HG03045 (cell line): ENCODE data around the gene LTV1.
A peak's percentile ranks its signal among the peaks of the same experiment; 100 is the strongest.

Experiments used
- ATAC-seq: cut with Tn5 transposase; IDR thresholded peaks from one replicate; pipeline ENCODE4 v1.9.1; 2021; ENCODE audit warnings: mild to moderate bottlenecking, moderate library complexity; ENCODE audit not compliant: unreplicated experiment

LTV1 gene

DNA sequence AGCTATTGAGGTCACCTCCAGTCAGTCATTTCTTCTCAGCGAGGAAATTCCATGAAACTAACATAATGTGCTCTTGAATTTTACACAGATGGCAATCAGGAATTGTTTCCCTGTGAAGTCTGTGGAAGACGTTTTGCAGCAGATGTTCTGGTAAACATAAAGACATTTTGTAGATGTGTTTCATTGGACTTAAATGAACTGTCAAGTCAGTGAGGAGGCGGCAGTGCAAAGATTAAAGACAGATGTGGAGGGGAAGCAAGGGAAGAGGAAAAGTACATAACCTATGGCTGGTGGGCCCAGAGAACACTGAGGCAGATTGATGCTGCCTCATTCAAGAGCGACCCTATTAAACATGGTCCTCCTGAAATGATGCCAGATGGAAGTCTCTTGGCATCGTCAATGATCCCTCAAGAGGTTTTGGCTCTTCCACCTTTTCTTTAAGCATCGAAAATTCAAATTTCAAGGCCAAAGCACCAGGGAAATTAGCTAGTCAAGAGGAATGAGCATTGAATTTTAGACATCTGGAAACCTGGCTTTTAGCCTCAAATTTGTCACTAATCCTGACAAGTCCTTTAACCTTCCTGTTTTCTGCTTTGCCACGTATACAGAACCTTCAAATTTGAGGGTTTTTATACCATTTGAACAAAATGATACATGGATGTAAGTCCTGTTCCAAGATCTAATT, 41.2 kb downstream of the LTV1 start:
- no peak for ATAC-seq

DNA sequence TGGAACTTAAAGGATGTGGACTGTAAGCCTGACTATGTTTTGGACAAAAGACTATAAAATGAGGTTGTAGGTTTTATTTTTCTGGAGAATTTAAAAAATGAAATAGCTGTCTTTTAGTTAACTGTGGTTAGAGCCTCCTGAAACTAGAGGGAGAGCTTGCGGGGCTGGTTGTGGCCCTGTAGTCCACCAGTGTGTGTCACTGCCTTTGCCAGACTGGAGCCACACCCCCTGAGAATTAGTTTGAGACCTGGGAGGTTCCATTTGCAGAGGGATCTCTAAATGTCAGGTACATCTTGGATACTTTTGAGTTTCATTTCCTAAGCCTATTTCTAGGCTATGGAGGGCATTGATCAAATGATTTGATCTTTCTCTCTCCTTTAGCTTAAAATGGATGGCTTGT, 42.0 kb downstream of the LTV1 start:
- ATAC-seq: no peak

DNA sequence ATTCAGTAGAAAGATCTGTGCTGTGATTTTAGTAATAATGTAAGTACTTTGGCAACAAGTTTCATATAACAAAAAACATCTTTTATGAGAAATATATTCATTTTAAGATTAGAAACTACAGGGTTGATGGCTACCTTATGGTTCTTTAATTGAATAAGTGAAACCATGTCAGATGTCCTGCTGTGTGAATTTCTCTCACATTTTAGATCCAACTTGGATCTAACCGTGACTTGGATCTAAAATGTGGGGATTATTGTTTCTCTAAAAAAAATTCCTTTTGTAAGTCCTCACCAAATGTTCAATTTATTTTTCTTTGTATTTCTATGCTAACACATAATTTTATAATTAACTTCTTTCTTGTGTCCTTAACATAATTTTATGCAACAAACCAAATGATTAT, 51.5 kb downstream of the LTV1 start:
- no peak for ATAC-seq

DNA sequence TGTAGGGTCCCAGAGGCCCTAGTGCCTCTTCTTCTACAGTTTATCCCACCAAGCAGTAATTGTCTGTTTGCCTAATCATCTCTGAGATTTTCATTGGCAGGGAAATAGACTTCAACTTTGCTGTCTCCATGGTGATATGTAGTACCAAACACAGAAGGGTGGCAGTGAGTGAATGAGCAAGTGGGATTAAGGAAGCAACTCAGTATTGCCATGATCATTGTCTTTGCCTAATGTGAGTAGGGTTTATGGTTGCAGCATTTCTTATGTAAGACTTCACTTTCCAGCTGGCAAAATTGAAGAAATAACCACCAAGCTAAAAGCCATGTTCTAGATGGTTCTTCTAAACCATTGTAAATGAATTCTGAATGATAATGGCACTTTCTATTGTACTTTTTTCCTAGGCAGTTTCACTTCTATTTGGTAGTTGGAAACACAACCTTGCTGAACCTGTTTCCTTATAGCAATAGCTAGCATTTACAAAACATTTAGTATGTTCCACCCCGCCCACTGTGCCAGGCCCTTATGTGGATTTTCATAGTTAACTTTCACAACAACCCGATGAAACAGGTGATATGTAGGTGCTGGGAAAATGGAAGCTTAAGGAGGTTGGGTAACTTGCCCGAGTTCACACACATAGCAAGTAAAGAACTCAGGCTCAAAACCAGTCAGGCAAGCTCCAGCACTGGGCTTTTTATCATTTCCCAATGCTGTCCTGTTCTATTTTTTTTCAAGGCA, 53.2 kb downstream of the LTV1 start:
- no peak for ATAC-seq

DNA sequence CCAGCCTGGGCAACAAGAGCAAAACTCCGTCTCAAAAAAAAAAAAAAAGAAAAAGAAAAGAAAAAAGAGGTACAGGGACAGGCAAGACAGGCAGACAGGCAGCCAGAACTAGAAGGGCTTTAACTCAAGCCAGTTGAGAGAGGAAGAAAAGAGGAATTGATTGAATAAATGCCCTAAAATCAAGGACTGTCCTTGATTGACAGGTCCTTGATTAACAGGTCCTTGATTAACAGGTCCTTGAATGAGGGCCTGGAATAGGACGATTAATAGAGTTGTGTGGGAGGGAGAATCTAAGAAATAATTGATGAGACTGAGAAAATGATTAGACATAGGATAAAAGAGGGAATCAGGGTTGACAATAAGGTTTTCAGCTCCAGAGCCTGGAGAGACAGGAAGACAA, 57.2 kb downstream of the LTV1 start:
- ATAC-seq: no peak

DNA sequence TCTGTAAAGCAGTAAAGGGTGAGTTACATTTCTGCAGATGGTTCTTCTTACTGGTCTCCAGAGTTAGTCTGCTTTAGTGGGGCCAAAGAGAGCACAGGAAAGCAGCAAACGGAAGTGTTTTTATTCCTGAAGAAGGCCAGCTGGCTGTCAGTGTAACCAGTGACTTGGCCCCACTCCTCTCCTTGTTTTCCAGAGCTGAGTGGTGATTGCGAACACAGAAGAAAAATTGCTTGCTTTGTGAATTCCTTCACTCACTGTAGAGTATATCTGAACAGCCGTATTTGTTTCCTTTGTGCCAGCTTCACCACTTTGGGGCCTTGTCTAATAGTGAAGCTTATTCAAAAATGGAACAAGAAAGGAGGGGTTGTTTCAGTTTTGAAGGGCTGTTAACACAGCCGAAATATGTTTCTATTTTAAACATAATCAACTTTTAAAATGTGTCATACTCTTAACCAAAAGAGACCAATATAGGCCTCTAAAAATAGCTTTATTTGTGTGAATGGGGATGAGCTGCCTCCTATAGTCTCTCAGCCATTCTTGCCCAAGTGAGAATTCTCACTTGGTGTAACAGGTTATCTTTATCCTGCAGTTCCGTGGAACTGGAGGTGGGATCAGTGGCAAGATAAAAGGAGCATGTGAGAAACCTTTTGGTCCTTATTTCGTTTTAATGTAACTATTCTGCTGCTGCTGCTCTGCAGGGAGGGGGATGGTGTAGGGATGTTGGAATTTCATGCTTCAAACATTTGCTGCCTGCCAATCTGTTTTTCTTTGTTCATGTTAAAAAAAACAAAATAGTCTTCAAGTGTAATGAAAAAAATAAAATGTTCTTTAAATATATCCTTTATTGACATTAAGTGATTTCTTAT, 59.0 kb downstream of the LTV1 start:
- peak; percentile 92 for ATAC-seq

DNA sequence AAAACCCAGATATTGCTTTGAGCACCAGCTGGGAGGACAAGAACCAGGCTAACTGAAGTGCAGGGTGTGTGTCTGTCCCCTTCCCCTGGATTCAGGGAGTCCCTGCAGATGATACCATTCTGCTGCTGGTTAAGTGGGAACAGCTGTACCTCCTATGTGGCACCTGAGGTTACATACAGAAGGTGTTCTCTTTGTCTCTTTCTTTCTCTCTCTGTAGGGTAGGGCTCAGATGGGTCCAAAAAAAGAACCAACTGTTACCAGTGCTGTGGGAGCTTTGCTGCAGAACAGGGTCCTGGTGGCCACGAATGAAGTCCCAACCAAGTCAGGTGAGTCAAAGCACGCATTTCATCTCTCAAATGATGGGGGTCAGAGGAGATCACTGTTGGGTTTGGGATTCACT, 59.7 kb downstream of the LTV1 start:
- no peak for ATAC-seq

DNA sequence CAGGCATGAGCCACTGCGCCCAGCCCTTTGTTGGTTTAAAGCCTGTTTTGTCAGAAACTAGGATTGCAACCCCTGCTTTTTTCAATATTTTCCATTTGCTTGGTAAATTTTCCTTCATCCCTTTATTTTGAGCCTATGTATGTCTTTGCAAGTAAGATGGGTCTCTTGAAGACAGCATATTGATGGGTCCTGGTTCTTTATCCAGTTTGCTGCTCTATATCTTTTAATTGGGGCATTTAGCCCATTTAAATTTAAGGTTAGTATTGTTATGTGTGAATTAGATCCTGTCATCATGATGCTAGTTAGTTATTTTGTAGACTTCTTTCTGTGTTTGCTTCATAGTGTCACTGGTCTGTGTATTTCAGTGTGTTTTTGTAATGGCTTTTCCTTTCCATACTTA, 67.9 kb downstream of the LTV1 start:
- no peak for ATAC-seq

DNA sequence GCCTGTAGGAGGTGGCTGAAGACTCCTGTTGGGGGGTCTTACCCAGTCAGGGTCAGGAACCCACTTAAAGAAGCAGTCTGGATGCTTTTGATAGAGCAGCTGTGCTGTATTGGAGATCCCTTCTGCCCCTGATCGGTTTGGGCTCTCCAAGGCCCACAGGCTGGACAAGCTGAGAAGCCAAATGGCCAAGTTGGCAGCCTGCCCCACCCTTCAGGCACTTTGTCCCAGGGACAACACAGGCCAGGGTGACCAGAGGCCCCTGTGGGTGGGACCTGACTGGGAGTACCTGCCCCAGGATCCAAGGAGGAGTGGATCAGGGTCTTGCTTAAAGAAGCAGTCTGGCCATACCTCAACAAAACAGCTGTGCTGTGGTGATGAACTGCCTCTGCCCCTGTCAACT, 69.5 kb downstream of the LTV1 start:
- no peak for ATAC-seq
